Measurements from ENCODE around the gene CPA1.
"Not testable (repeated sequence)": the region's sequence is repeated elsewhere in the genome, so short reads cannot be mapped to it uniquely, and the experiment has no call there.

Gene CPA1

DNA sequence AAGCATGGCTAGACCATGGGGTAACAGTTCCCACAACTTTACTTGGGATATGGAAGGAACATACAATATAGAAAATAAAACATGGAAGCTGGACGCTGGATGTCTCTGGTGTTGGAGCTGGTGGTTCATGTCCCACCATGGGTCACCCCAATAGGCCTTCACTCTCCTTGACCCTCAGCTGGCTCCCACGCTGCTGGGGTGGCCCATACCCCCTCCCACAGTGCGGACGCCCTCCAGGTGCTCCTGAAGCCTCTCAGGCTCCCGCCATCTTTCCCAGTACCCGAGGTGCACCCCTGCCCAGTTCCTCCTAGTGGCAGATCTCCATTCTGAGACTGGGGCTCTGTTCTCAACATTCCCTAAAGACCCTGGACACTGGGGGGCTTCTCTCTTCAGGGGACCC, 5.8 kb upstream of the CPA1 start:
- no peak for DNase-seq

DNA sequence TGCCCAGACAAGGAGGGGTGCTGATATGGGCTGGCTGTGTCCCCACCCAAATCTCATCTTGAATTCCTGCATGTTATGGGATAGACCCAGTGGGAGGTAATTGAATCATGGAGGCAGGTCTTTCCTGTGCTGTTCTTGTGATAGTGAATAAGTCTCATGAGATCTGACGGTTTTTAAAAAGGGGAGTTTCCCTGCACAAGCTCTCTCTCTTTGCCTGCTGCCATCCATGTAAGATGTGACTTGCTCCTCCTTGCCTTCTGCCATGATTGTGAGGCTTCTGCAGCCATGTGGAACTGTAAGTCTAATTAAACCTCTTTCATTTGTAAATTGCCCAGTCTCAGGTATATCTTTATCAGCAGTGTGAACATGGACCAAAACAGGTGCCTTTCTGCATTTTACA, 3.8 kb upstream of the CPA1 start:
- DNase-seq: not testable (repeated sequence)

DNA sequence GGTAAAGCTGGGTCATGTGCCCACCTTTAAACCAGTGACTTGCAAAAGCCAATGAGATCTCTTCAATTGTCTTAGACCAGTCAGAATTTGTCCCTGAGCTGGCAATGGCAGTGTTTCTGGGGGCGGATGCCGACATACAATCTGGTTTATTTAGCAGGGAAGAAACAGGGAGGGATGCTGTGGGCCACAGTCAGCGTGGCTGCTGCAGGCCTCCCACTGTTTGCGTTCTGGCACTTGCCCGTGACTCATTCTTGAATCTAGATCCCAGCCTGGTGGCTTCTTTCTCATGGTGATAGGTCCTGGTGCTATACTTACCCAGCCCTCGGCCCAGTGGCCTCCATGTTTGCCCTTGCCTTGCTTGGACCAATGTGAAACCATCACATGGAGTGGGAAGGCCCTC, 3.1 kb upstream of the CPA1 start:
- no peak for DNase-seq

DNA sequence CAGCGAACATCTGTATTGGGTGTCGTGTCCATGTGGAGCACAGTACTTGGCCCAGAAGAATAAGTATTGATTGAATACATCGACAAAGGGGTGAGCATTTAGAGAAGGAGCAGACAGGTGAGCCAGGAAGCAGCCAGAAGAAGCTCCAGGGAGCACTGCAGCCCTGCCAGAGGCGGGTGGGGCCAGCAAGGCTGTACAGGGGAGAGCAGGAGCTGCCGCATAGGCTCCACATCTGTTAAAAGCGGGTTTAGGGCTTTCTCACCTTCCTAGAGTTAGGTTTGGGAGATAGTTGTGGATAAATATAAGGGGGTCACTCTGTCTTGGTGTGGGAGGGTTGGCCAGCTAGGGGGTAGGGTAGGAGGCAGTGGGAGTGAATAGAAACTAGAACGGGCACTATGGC, 1.3 kb upstream of the CPA1 start:
- DNase-seq: no peak

DNA sequence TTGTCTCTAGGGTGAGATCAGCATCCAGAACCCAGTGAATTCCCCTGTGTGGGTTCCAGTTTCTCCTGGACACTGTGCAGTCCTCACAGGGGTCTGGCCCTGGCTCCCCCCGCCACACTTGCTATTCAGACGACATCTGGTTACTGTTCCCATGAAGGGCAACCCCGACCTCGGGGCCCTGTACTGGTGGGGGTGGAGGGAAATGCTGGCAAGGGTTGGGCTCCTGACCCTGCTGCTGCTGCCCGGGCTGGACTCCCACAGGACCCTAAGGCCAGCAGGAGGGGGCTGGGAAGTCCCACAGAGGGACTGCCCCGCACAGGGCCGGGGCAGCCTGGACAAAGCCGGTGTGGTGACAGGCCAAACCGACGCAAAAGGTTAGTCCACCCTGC, 768 bp upstream of the CPA1 start:
- DNase-seq: no peak

DNA sequence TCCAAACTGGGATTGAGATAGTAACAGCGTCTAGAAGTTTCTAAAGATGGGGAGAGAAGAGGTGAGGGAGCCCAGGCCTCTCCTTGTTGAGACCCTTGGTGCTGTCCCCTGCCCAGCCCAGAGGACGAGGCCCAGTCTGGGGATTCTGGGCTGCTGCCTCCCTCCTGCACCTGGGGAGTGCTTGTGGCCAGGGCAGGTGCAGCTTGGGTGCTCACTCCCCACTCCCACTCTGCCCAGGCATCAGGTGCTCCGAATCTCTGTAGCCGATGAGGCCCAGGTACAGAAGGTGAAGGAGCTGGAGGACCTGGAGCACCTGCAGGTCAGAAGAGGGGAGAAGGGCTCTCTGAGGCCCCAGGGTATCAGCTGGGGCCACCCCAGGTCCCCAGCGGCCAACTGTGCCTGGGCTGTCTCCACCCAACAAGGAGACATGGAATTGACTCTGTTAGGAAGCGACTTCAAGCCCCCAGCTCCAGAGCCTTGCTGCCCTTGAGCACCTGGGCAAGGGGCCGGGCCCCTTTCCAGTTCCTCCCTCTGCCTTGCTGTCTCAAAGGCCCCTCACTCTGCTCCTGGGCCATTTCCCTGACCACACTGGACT, 664 bp downstream of the CPA1 start:
- DNase-seq: no peak

DNA sequence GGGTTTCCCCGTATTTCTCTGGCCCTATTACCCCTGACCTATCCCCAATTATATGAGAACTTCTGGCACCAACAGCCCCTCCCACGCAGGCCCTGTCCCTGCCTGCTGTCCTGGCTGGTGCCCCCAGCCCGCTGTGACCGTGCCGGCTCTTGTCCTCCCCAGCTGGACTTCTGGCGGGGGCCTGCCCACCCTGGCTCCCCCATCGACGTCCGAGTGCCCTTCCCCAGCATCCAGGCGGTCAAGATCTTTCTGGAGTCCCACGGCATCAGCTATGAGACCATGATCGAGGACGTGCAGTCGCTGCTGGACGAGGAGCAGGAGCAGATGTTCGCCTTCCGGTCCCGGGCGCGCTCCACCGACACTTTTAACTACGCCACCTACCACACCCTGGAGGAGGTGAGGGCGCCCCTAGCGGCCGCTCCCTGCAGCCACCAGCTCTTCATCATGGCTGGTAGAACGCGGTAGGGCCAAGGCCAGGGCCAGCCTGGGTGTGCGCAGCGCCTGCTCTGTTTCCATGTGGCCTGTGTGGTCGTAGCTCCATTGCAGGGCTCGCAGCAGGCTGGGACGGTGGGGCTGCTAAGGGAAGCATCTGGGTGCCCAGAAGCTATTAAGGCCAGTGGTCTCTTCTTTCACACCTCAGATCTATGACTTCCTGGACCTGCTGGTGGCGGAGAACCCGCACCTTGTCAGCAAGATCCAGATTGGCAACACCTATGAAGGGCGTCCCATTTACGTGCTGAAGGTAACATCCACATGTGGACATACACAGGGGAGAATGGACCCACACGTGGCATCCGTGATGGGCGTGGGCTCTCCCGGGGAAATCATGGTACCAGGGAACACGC, 1.4 kb downstream of the CPA1 start:
- no peak for DNase-seq

DNA sequence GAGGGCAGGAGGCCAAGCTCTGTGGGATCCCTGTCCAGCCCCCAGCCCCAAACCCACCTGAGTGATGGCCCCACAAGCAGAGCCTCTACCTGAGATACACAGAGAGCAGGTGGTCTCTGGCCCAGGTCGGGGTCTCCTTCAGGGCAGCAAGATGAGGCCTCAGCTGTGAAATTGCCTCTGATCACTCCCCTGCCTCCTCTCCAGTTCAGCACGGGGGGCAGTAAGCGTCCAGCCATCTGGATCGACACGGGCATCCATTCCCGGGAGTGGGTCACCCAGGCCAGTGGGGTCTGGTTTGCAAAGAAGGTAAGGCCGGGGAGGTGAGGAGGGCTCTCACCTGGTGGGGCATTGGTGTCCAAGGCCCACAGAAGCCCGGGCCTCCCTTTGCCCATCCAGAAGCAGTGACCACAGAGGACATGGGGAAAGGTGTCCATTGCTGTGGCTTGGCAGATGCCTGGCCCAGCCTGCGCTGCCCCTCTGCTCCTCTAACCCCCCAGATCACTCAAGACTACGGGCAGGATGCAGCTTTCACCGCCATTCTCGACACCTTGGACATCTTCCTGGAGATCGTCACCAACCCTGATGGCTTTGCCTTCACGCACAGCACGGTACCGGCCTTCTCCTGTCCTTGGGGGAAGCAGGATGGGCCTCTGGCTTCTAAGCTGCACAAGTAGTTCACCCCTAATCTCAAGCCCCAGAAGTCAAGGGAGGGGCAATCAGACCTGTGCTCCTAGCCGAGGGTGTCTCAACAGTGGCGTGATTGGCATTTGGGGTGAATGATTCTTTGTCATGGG, 3.1 kb downstream of the CPA1 start:
- no peak for DNase-seq

DNA sequence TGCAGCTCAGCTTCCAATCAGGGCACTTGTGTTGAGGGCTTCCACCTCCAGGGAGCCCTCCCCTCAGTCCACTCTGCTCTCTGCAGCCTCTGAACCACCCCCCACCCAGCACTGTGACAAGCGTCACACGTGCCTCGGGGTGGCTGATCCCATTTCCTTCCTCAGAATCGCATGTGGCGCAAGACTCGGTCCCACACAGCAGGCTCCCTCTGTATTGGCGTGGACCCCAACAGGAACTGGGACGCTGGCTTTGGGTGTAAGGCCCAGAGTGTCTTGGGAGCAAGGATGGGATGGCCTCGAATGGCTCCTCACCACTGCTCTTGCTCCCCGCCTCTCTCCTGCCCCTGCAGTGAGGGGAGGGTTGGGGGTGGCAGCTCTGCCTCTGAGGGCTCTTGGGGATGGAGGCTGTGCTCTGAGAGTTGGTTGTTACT, 4.1 kb downstream of the CPA1 start:
- no peak for DNase-seq

DNA sequence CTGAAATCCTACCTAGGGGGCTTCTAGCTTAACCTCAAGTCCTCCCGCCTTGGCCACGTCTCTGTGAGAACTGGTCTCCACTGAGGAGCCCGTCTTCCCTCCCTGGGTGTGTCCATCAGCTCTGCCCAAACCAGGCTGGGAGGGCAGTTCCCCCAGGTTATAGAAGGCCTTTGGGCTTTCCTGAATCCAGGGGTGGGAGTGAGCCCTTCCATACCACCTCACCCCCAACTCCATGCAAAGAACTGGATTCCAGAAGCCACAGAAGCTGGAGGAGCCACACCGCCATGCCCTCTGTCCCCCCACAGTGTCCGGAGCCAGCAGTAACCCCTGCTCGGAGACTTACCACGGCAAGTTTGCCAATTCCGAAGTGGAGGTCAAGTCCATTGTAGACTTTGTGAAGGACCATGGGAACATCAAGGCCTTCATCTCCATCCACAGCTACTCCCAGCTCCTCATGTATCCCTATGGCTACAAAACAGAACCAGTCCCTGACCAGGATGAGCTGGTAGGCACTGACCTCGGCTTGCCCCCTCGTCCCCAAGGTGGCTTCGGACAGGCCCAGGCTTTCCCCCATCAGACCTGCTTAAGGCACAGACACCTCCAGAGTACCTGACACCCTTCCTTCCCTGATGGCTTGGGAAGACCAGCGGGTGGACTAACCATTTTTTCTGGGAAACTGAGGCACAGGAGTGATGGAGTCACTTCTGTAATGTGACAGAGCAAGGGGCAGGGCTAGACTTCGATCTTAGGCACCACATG, 4.7 kb downstream of the CPA1 start:
- no peak for DNase-seq

DNA sequence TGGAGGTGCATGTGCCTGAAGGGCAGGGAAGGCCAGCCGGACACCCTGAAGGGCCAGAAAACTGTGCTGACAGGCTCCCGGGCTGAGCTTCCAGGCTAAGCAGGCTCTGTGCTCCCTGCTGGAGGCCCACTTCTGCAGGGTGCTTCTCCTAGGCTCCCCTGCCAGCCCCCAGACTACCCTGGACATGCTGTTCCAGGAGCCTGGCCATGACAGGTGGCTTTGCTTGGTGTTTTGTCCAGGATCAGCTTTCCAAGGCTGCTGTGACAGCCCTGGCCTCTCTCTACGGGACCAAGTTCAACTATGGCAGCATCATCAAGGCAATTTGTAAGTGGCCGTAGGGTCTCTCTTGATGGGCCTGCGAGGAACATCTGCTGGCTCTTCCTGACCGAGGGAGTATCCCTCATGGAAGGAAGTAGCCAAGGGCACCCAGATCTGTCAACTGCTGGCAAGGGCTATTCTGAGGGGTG, 5.3 kb downstream of the CPA1 start:
- DNase-seq: no peak

DNA sequence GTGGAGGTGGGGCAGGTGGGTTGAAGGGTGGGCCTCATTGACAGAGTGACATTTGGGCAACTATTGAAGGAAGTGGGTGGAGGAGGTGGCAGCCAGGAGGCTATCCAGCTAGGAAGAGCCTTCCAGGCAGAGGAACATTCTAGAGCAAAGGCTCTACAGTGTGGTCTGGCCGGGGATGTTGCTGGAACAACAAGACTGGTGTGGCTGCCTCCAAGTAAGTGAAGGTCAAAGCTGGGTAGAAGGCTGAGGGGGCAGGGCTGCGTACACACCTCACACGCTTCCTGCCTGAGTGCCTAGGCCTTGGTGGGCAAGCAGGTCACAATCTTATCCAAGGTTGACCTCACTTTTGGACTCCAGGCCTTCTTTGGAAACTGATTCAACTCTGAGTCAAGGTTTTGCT, 6.6 kb downstream of the CPA1 start:
- DNase-seq: no peak

DNA sequence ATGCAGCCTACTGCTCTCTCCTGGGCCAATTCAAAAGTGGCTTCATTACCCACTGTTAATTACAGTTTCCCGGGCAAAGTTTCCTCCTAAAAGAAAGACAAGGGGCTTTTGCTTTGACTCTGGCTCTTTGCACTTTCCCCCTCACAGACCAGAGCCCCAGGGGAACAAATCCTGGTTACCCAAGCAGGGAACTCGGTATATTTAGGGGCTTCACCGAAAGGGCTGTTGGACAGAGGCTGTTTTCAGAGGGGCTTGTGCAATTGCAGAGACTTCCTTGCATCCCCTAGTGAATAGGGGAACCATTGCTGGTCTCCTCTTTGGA, 7.0 kb downstream of the CPA1 start:
- no peak for DNase-seq

DNA sequence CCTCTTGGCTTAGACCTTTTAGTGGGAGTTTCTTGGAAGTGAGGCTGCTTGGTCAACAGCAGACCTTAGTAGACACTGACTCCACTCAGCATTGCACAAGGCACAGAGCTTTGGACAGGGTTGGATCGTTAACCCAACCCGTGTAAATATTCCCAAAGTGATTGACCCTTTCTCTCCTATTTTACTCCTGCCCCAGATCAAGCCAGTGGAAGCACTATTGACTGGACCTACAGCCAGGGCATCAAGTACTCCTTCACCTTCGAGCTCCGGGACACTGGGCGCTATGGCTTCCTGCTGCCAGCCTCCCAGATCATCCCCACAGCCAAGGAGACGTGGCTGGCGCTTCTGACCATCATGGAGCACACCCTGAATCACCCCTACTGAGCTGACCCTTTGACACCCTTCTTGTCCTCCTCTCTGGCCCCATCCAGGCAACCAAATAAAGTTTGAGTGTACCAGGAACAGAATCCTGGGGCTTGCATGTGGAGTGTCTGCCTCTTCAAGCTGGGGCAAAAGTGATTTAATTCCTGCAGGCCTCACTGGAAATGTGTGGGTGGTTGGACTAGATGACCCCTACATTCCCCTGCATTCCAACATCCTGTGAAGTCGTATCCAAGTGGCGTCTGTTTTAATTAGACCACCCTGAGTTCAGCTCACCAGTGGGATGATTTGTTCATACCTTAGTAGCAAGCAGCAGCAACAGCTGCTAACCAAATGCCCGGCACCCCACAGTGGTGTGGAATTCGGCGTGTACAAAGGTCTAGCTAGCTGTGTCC, 7.5 kb downstream of the CPA1 start:
- no peak for DNase-seq

DNA sequence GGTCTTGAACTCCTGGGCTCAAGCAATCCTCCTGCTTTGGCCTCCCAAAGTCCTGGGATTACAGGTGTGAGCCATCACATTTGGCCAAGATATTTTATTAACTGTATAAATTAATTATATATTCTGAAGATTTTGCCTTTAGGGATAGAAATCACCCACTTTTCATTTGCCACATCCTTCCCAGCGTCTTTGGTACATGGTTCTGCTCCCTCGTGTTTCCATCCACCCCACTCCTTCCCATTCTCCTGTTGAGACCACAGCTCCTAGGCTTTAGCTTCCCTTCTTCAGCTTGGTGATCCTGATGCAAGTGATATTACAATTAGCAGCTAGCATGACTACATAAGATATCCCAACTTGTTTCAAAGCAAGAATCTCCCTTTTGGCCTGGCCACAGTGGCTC, 8.4 kb downstream of the CPA1 start:
- no peak for DNase-seq

DNA sequence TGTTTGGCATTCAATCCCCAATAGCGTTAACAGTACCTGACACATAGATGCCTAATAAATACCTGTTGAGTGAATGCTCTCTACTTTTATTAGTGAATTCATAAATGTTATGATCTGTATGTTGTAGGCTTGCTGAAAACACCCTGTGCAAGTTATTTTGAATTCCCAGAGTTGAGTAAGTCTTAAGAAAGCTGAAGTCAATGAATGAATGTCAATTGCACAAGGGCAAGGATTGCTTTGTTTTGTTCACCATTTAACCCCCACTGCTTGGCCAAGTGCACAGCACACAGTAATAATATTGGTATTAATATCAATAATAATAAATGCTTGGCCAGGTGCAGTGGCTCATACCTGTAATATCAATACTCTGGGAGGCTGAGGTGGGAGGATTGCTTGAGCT, 10.2 kb downstream of the CPA1 start:
- DNase-seq: no peak

DNA sequence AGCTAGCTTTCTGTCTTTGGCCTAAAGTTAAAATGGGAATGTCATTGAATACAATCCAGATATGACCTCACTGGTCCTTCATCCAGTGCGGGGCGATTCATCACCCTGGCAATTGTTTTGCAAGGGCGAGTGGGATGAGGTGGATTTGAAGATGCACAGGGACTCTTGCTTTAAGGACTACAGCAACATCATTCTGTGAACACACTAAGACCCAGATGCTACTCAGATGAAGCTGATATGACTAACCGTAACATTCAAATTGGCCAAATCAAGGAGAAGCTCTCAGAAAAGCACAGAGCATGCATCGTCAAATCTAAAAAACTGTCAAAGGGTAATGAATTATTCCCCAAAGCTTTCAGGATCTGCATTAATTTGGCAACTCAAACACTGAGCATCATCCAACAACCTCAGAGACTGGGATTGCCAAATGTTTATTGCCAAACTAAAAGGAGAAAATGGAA, 12.8 kb downstream of the CPA1 start:
- no peak for DNase-seq

DNA sequence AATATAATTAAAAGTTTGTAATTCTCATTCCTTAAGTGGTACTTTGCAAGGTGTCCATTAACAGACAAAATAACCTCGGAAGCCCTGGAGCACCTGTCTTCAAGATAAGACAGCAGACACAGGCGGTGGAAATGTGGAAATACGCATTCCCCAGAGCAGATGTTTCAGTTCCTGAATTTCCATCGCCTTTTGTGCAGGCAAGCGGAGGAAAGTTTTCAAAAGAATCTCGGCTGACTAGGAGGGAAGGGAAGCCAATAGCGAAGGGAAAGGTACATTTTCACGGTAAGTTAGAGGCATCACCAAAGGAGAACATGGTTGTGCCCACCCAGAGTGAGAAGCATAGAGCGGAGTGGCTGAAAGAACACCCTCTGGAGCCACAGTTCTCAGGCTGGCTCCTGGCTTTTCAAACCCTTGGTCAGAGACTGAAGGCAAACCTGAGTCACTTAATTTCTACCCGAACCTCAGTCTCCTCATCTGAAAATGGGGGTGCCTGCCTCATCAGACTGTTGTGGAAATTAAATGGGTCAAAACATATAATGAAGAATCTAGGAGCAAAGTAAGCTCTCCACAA, 13.6 kb downstream of the CPA1 start:
- DNase-seq: no peak

DNA sequence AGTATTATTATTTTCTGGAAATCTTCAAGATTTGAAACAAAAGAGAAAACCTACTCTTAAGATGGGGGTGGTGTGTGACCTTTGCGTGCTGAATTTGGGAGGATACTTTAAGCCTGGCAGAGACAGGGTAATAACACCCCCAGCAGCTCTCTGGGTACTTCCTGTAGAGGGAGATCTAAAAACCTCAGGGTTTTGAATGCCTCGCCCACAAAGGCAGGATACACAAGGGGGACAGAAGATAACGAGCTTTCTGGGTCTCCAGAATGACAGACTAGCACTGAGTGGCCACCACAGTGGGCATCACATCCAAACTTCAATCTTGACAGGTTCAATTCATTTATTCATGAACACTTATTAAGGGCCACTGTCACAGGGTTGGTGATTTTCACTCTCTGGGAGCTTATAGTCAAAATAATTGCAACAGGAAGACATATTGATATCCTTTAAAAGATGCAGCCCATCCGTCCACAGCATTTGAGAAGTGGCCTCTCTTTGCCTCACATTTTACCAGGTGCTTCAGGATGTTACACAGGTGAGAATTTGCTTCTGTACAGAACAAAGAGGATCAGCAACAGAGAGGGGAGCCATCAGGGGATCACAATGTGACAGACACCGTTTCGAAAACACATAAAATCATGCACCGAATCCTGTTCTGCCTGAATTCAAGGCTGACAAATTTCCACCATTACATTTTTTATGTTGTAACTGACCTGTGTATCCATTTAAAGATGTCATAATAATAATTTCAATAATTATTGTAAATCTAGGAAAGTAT, 14.3 kb downstream of the CPA1 start:
- peak in 2 of 5 experiments; percentile 10 to 83 for DNase-seq

DNA sequence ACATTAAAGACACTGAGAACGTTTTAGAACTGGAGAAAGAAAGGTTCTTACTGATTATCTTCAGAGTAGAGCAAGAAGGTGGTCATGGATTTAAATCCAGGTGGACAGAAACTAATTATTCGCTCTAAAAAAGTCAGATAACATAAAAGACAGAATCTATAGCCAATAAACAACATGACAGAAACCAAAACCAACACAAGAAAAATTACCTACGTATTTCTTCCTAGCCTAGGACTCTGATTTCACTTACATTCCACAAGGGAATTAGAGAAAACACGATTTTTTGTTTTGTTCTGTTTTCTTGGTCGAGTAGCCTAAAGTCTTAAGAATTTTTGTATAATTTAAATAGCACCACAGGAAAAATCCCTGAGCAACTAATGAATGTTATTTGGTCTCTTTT, 15.1 kb downstream of the CPA1 start:
- DNase-seq: no peak

DNA sequence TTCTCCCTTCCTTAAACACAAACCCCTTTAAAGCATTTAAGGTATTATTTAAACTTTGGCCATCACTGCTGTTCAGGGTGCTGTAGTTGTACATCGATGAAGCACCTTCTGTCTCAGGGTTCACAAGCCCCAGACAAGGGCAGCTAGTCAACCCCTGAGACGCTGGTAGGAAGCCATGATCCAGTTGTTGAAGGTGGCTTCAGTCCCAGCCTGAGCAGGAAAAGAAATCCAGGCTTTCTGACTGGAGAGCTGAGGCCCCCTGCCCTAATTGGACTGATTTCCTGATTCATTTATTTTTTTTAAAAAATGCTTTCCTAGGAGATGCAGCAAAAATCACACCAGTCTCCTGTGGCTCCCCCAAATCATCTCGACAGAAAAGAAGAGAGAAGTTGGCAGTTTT, 15.8 kb downstream of the CPA1 start:
- no peak for DNase-seq

Data from T-helper 2 cell (primary cell).